GM21367 (cell line): ENCODE measurements around the gene ARPC1A.
"Not testable (repeated sequence)": the region's sequence is repeated elsewhere in the genome, so short reads cannot be mapped to it uniquely, and the experiment has no call there.

Experiments
- ATAC-seq: cut with Tn5 transposase; IDR thresholded peaks from one replicate; pipeline ENCODE4 v1.9.1; 2021; ENCODE audit not compliant: unreplicated experiment

Gene ARPC1A

DNA sequence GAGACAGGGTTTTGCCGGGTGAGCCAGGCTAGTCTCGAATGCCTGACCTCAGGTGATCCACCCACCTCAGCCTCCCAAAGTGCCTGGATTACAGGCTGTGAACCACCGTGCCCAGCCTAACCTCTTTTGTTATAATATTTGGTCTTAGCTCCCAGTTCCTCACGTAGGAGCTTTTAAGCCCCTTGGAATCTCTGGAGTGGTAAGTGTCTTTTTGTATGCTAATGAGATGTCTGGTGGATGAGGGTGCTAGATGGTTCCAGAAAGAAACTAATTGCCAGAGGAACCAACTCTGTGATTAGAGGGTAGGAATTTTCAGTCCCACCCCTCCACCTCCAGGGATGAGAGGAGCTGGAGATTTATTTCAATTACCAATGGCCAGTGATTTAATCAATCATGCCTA, 5.3 kb upstream of the ARPC1A start:
- no peak for ATAC-seq

DNA sequence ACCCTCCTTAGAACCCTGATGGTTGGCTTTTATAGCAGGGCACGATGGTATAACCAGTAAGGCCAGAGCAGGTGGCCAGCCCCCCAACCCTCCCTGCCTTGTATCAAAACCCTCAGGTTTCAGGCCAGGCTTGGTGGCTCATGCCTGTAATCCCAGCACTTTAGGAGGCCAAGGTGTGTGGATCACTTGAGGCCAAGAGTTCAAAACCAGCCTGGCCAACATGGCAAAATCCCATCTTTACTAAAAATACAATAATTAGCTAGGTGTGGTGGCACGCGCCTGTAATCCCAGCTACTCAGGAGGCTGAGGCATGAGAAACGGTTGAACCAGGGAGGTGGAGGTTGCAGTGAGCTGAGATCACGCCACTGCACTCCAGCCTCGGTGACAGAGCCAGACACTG, 3.0 kb upstream of the ARPC1A start:
- ATAC-seq, result not testable (repeated sequence)

DNA sequence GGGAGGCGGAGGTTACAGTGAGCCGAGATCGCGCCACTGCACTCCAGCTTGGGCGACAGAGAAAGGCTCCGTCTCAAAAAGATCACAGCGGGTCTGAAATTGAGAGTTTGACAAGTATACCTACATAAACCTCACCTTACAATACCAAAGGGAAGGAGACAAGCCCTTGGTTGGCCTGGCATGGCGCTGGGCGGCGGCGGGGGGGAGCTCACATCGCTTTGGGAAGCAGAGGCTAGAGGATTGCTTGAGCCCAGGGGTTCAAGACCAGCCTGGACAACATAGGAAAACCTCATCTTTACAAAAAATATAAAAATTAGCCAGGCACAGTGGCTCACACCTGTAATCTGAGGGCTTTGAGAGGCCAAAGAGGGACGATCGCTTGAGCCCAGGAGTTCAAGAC, 1.1 kb upstream of the ARPC1A start:
- no peak for ATAC-seq

DNA sequence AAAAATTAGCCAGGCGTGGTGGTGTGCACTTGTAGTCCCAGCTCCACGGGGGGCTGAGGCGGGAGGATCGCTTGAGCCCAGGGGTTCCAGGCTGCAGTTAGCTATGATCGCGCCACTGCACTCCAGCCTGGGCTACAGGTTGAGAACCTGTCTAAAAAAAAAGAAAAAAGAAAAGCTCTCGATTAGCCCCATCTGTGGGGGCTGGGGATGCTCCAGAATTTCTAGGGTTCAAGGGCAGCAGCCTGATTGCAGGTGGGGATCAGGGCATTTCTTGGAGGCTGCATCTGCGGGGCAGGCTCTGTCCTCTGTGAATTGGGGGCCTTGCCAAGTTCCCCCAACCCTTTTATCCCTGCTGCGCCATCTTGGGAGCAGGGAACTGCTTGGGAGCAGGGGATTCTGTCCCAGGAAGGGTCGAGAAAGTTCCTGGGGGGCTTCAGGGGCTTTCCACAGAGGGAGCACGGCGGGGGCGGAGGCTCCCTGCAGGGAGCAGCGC, 651 bp upstream of the ARPC1A start:
- ATAC-seq, result no peak

DNA sequence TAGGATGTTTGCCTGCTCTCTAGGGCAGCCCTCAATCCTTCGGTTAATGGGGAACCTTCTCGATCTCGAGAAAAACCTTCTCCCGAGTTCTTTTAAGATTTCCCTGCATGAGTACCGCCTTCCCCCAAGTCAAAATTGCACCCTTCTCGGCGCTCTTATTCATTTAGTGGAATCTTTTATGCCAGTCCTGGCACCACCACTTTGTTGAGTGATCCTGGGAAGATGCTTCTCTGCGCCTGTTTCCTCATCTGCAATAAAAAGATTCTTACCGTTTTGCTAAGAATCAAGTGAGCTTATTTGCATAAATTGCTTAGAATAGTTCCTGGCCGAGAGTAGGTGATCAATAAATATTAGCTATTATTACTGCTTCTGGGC, 697 bp downstream of the ARPC1A start:
- ATAC-seq, result no peak

DNA sequence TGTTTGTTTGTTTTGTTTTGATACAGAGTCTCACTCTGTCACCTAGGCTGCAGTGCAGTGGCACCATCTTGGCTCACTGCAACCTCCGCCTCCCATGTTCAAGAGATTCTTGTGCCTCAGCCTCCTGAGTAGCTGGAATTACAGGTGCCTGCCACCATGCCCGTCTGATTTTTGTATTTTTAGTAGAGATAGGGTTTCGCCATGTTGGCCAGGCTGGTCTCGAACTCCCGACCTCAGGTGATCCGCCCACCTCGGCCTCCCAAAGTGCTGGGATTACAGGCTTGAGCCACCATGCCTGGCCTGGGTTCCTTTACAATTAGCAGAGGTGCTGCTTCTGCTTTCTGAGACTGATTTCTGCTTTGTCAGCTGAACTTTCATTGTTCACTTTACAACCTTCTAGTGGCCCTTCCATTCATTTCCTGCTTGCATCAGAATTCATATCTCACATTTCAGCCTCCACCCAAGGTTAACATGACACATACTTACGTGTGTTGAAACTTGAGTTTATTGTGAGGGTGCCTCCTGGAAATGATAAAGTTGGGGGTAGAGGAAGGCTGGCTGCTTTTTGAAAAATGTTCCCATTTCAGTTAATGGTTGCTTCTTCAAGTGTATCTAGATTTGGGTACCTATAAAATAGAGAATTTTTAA, 4.7 kb downstream of the ARPC1A start:
- not testable (repeated sequence) for ATAC-seq

DNA sequence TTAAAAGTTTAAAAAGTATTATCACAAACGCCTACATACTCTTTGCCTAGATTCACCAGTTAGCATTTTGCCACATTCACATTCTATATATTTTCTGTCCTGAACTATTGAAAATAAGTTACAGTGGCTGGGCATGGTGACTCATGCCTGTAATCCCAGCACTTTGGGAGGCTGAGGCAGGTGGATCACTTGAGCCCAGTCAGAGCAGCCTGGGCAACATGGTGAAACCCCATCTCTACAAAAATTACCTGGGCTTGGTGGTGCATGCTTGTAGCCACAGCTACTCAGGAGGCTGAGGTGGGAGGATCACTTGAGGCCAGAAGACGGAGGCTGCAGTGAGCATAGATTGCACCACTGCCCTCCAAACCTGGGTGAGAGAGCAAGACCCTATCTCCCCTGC, 5.3 kb downstream of the ARPC1A start:
- ATAC-seq, result no peak

DNA sequence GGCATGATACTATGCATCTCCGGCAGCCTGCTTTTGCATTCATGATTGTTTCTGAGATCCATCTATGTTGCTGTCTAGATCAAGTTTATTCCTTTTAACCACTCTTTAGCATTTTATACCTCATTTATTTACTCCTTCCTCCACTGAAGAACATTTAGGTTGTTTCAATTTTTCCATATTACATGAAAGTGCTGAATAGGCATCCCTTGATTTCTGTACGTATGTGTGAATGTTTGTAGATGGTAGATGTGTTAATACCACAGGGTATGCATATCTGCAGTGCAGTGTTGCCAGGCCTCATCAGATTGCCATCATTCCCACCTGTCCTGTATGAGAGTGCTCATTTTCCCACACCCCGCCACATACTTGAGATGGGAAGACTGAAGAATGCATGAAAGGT, 13.9 kb downstream of the ARPC1A start:
- ATAC-seq, result no peak

DNA sequence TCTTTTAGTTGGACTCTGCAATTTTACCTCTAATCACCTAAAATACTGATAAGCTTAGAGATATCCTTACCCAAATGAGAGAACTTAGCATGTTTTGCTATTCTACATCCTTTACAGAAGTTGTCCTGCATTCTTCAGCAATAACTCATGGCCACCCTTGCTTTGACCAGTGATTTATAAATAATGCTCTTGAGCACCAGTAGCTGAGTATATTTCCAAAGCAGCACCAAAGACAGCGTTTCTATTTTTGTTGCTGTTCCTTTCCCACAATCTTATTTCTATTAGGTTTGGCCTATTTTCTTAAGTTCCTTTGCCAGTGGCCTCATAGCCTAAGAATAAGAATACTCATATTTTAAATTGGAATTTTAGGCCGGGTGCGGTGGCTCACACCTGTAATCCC, 15.0 kb downstream of the ARPC1A start:
- ATAC-seq, result no peak

DNA sequence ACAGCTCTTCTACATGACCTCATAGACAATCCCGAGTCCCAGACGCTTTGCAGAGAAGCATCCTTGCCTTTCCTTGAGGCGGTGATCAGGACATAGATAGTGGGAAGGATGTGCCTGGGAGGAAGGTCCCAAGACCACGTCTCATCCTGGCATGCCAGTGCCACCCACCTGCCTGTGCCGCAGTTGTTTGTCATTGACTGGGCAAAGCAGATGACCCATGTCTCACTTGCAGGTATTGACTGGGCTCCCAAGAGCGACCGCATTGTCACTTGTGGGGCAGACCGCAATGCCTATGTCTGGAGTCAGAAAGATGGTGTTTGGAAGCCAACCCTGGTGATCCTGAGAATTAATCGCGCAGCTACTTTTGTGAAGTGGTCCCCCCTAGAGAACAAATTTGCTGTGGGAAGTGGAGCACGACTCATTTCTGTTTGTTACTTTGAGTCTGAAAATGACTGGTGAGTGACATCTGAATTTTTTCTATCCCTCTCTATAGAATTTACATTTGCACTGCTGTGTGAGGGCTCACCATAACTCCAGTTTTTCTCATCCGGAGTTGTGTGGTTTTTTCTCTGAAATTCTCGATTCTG, 18.5 kb downstream of the ARPC1A start:
- no peak for ATAC-seq

DNA sequence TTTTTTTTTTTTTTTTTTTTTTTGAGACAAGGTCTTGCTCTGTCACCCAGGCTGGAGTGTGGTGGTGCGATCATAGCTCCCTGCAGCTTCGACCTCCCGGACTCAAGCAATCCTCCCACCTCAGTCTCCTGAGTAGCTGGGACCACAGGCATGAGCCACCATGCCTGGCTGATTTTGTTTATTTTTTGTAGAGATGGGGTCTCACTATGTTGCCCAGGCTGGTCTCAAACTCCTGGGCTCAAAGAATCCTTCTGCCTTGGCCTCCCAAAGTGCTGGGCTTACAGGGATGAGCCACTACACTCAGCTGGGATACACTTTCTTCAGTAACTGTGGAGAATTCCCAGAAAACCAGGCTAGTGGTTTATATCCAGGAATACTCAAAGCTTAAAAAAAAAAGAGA, 24.9 kb downstream of the ARPC1A start:
- not testable (repeated sequence) for ATAC-seq

DNA sequence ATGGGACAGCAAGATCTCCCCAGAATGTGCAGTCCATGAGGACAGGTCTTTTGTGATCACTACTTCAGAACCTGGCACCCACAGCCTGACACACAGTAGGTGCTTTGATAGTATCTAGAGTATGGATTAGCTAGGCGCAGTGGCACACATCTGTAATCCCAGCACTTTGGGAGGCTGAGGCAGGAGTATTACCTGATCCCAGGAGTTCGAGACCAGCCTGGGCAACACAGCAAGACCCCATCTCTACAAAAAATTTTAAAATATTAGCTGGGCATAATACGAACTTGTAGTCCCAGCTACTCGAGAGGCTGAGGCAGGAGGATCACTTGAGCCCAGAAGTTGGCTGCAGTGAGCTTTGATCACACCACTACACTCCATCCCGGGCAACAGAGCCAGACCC, 26.5 kb downstream of the ARPC1A start:
- no peak for ATAC-seq

DNA sequence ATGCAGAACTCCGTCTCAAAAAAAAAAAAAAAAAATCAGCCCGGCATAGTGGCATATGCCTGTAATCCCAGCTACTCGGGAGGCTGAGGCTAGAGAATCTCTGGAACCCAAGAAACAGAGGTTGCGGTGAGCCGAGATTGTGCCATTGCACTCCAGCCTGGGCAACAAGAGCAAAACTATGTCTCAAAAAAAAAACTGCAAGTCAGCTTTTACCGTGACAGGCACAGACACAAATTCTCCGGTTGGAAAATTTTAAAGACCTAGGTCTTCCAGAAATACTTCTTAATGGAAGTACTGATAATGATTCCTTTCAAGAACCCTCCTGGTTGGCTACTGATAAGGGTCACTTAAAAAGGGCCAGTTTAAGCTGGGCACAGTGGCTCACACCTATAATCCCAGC, 29.4 kb downstream of the ARPC1A start:
- no peak for ATAC-seq

DNA sequence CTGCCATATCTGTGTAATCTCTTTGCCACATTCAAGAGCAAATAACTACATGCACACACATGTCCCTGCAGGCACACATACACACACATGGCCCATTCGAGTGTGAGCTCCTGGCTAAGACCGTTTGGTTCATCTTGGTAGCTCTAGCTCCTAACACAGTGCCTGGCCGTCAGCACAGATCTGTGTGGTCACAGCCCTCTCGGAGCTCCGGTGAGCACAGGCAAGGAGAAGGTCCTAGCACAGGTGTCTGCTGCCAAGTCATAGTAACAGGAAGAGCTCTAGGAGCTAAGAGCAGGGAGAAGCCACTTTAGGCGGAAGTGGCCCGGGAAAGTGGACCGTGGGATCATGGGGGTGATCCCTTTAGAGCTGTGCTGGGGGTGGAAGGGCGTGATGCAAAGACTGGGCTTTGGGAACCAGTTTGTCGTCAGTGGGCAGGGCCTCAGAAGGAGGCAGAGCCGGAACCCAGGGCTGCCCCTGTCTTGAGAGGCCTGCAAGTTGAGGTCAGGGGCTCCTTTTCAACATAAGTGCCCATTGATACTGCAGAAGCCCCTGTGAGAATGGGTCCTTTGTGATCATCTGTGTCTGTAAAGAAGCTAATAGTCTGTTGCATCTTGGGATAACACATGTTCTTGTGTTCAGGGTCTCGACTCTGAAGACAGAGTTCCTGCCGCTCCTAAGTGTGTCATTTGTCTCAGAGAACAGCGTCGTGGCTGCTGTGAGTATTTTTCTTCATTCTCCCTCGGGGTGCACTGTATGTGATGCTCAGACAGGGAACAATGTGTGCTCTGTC, 32.2 kb downstream of the ARPC1A start:
- no peak for ATAC-seq

DNA sequence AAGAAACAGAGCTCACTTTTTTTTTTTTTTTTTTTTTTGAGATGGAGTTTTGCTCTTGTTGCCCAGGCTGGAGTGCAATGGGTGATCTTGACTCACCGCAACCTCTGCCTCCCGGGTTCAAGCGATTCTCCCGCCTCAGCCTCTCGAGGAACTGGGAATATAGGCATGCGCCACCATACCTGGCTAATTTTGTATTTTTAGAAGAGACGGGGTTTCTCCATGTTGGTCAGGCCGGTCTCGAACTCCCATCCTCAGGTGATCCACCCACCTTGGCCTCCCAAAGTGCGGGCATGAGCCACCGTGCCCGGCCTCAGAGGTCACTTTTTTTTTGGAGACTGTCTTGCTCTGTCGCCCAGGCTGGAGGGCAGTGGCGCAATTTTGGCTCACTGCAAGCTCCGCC, 32.8 kb downstream of the ARPC1A start:
- not testable (repeated sequence) for ATAC-seq

DNA sequence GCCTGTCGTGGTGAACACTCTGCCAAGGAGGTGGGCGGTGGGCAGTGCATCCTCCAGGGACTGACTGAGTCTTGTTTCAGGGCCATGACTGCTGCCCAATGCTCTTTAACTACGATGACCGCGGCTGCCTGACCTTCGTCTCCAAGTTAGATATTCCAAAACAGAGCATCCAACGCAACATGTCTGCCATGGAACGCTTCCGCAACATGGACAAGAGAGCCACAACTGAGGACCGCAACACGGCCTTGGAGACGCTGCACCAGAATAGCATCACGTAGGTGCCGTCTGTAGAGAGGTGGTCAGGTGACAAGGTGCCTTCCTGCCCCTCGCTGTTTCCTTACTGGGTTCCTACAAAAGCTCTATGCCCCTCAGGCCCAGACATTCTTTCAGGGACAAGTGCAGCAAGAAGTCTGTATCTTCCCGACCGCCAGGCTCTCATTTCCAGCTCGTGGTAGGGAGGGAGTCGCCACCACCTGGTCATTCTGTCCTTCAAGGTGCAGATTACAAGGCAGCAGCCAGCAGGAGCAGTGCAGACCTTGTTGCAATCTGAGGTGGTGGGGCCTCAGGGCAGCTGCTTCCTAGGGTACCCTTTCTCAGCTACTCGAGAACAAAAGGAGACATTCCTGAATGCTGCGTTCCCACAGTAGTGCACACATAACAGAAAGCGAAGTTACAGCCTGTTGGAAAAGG, 33.9 kb downstream of the ARPC1A start:
- no peak for ATAC-seq

DNA sequence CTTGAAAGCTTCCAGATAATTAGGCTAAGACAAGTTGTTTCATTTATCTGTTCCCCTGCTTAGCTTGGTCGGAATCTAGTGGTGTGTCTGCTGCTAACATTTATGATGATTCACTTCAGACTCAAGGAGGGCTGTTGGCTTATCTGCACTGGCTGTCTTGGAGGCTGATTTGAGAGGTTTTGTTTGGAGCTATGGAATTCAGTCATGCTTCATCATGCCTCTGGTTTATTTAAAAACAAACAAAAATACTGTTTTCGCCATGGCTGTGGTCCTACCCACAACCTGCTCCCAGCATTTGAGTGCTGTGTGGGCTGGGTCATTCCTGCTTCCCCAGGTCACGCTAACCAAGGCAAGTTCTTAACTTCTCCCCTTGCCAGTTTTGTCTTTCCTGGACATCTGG, 37.1 kb downstream of the ARPC1A start:
- ATAC-seq, result no peak

DNA sequence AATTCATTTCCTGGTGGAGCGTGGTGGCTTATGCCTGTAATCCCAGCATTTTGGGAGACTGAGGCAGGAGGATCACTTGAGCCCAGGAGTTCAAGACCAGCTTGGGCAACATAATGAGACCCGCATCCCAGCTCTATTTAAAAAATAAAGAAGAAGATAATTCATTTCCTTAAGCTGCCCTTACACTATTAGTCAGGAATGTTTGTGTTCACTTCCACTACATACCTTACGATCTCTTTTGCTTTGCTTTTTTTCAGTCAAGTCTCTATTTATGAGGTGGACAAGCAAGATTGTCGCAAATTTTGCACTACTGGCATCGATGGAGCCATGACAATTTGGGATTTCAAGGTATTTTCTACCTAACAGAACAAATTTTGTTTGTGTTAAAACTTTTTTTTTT, 37.6 kb downstream of the ARPC1A start:
- no peak for ATAC-seq

DNA sequence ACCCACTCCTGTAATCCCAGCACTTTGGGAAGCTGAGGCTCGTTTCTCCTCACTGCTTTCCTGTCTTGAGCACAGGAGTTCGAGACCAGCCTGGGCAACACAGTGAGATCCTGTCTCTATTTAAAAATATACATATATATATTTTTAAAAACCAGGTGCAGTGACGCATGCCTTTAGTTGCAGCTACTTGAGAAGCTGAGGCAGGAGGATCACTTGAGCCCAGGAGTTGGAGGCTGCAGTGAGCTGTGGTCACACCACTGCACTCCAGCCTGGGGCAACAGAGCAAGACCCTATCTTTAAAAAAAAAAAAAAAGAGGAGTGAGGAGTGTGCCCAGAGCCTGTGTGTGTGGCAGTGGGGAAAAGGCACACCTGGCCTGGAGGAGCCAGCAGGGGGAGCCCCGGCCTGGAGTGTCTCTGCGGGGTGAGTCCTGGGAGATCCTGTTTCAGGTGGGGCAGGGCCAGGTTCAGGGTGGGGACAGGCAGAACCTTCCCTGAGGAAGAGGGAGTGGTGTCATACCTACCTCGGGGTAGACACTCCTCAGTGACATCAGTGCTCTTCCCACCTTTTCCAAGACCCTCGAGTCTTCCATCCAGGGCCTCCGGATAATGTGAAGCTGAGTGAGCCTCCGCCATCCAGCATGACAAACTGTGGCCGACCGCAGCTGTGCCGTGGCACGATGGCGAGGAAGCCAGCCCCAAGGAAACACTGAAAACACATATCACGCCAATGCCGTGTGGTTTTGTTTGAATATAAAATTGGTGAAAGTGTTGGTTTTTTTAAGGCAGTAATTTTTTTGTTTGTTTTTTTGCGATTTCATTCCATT, 39.8 kb downstream of the ARPC1A start:
- ATAC-seq, result peak; percentile 55

DNA sequence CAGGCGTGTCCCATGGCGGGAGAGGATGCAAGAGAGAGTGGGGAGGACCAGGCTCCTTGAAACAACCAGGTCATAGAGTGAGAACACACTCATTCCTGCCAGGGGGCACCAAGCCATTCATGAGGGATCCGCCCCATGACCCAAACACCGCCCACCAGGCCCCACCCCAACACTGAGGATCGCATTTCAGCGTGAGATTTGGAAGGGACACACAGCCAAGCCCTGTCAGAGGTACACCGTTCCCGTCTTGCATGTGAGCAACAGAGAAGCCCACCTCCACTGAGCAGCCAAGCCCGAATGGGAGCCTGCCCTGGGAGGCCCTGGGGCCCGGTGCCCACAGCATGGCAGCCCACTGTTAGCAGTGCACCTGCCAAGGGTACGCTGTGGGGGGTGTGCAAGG, 40.9 kb downstream of the ARPC1A start:
- no peak for ATAC-seq
